ENCODE data around the gene DNAH10.

- TF ChIP-seq TCF7L2 (IDR thresholded peaks at IDR 0.05; ENCODE audit: low read depth, low read length) (no peak), CTCF (IDR thresholded peaks at IDR 0.05) (no peak)
Observed at GRCh38 chr12:123856681-123857080, 94.6 kb downstream of the DNAH10 start.
